NCI-H226 (cell line): Measurements from ENCODE around the gene FKBP8.
"Not testable (repeated sequence)": the region's sequence is repeated elsewhere in the genome, so short reads cannot be mapped to it uniquely, and the experiment has no call there.

Experiments
- DNase-seq: peaks from one replicate; pipeline ENCODE4 v3.0.0-alpha.2; 2015

Gene FKBP8

GRCh38 chr19:18542941-18543813 lies at the start of gene FKBP8:
FKBP8 (minus strand) TSS chr19:18543573; CDS start chr19:18541970, 1,603 bp downstream.
- DNase-seq: peak; percentile 69

- not testable (repeated sequence) for DNase-seq
Observed at GRCh38 chr19:18592732-18593131, 49.4 kb upstream of the FKBP8 start.

GRCh38 chr19:18591735-18592385 lies 48.5 kb upstream of the FKBP8 start:
- no peak for DNase-seq

GRCh38 chr19:18590273-18591272 lies 47.2 kb upstream of the FKBP8 start:
- peak; percentile 29 for DNase-seq

GRCh38 chr19:18589380-18590272 lies 46.3 kb upstream of the FKBP8 start:
- peak; percentile 66 for DNase-seq

- DNase-seq: peak; percentile 59
Observed at GRCh38 chr19:18588611-18589379, 45.4 kb upstream of the FKBP8 start, which contains the start of gene REX1BD. REX1BD (plus strand) TSS chr19:18588798; CDS start chr19:18588802, 4 bp downstream.

- DNase-seq: no peak
Observed at GRCh38 chr19:18587962-18588610, 44.7 kb upstream of the FKBP8 start.

GRCh38 chr19:18587561-18587960 lies 44.2 kb upstream of the FKBP8 start:
- no peak for DNase-seq

- no peak for DNase-seq
Observed at GRCh38 chr19:18586306-18586705, 42.9 kb upstream of the FKBP8 start.

GRCh38 chr19:18580311-18580710 lies 36.9 kb upstream of the FKBP8 start:
- DNase-seq: no peak

- no peak for DNase-seq
Observed at GRCh38 chr19:18577365-18577914, 34.1 kb upstream of the FKBP8 start.

- DNase-seq: no peak
Observed at GRCh38 chr19:18576383-18576782, 33.0 kb upstream of the FKBP8 start.

- DNase-seq: no peak
Observed at GRCh38 chr19:18574691-18575291, 31.4 kb upstream of the FKBP8 start.

- peak; percentile 94 for DNase-seq
Observed at GRCh38 chr19:18571564-18572344, 28.4 kb upstream of the FKBP8 start, which contains the start of gene UBA52. UBA52 (plus strand) TSS chr19:18571857; CDS start chr19:18573301, 1,444 bp downstream.

- no peak for DNase-seq
Observed at GRCh38 chr19:18568367-18568766, 25.0 kb upstream of the FKBP8 start.

GRCh38 chr19:18566953-18567352 lies 23.6 kb upstream of the FKBP8 start:
- DNase-seq: no peak

GRCh38 chr19:18562086-18562485 lies 18.7 kb upstream of the FKBP8 start:
- peak; percentile 6 for DNase-seq

- DNase-seq: no peak
Observed at GRCh38 chr19:18559685-18560084, 16.3 kb upstream of the FKBP8 start.

- DNase-seq: no peak
Observed at GRCh38 chr19:18558604-18559003, 15.2 kb upstream of the FKBP8 start.
